OCI-LY7 (cell line): ENCODE results near the gene AP1S1. TPM values are rescaled to one million over a fixed set of nuclear protein-coding genes. Genes with fewer than 3 reads are reported as not detected.
A peak's percentile ranks its signal among the peaks of the same experiment; 100 is the strongest.

ENCODE experiments used
- BruUV-seq: library from RNA; stranded (reverse); fragments of 400-500 nt; replicated peaks from 2 replicates; lab custom pipeline; 2021; lab: Mats Ljungman, UMichigan
- CTCF ChIA-PET: fragments of 300-600 bp; sonication (Branson Sonifier 250); formaldehyde crosslinking; loops from one replicate; lab custom pipeline; 2022; ENCODE audit warnings: antibody characterized with exemption; ENCODE audit not compliant: unreplicated experiment; lab: Charles Lee
- POLR2A ChIA-PET: fragments of 300-600 bp; sonication (Branson Sonifier 250); formaldehyde crosslinking; loops from one replicate; lab custom pipeline; 2022; ENCODE audit warnings: antibody characterized with exemption; lab: Charles Lee
- DNase-seq: peaks from one replicate; pipeline ENCODE4 v3.0.0-alpha.2; 2015; ENCODE audit warnings: low spot score
- H2AFZ ChIP-seq: fragments of 200-600 bp; sonication (generic), shearing (Covaris generic); 2 replicates; pipeline ENCODE4 v1.6.1; 2014; ENCODE audit warnings: mild to moderate bottlenecking, antibody characterized with exemption, low read length, moderate library complexity
- H3K27ac ChIP-seq: fragments of 200-600 bp; sonication (generic); 2 replicates; pipeline ENCODE4 v1.5.1; 2014; ENCODE audit warnings: mixed run types, low read depth, mild to moderate bottlenecking, moderate library complexity, low read length, inconsistent platforms; ENCODE audit not compliant: poor library complexity, severe bottlenecking
- H3K36me3 ChIP-seq: fragments of 200-600 bp; sonication (generic); 2 replicates; pipeline ENCODE4 v1.6.1; 2014; ENCODE audit warnings: mild to moderate bottlenecking, antibody characterized with exemption, low read length, moderate library complexity, mixed read lengths; ENCODE audit not compliant: insufficient read depth
- H3K4me1 ChIP-seq: fragments of 200-600 bp; sonication (generic); 2 replicates; pipeline ENCODE4 v1.5.1; 2014; ENCODE audit warnings: mild to moderate bottlenecking, low read length; ENCODE audit not compliant: insufficient read depth, poor library complexity, severe bottlenecking
- H3K4me2 ChIP-seq: fragments of 200-600 bp; sonication (generic); 2 replicates; pipeline ENCODE4 v1.6.1; 2014; ENCODE audit warnings: mild to moderate bottlenecking, low read length
- H3K4me3 ChIP-seq: fragments of 200-600 bp; sonication (generic); 2 replicates; pipeline ENCODE4 v1.5.1; 2014; ENCODE audit warnings: mild to moderate bottlenecking, low read depth, low read length; ENCODE audit not compliant: poor library complexity, severe bottlenecking
- H3K79me2 ChIP-seq: fragments of 200-600 bp; sonication (generic); 2 replicates; pipeline ENCODE4 v1.6.1; 2016; ENCODE audit warnings: low read depth, mild to moderate bottlenecking, low read length, moderate library complexity, mixed read lengths; ENCODE audit not compliant: insufficient read depth
- H3K9me2 ChIP-seq: fragments of 200-600 bp; sonication (generic); 2 replicates; pipeline ENCODE4 v1.6.1; 2016; ENCODE audit warnings: mild to moderate bottlenecking, low read length, mixed read lengths; ENCODE audit not compliant: insufficient read depth
- H3K9me3 ChIP-seq: fragments of 200-600 bp; sonication (generic); 2 replicates; pipeline ENCODE4 v1.6.1; 2014; ENCODE audit warnings: mild to moderate bottlenecking, mixed run types, low read length, mixed read lengths
- H4K20me1 ChIP-seq: fragments of 200-600 bp; sonication (generic); 2 replicates; pipeline ENCODE4 v1.6.1; 2014; ENCODE audit warnings: mild to moderate bottlenecking, antibody characterized with exemption, low read length, moderate library complexity, mixed read lengths; ENCODE audit not compliant: insufficient read depth
- EZH2phosphoT487 ChIP-seq: fragments of 200-600 bp; sonication (generic); IDR thresholded peaks from 2 replicates; pipeline ENCODE4 v1.6.1; 2018; ENCODE audit warnings: low read depth, borderline replicate concordance, mild to moderate bottlenecking, mixed run types, antibody characterized with exemption, low read length, moderate library complexity, mixed read lengths
- intact Hi-C: fragments of 100-400 bp; cut with micrococcal nuclease; formaldehyde crosslinking; loops from one replicate; pipeline ENCODE4 v1.10.0; 2022; ENCODE audit not compliant: unreplicated experiment
- total RNA-seq, 2 experiments: library from RNA; depleted of rRNA in 1 of 2; stranded (reverse); fragments of >200 nt in 1 of 2; shearing (Covaris generic) in 1 of 2; gene quantifications; 2 replicates each; pipeline ENCODE4 v1.2.3, GENCODE V29; 2014 to 2022
- TF ChIP-seq, protein P1 (sequence below): fragments of 200-600 bp; sonication (generic); conservative IDR thresholded peaks from 2 replicates; pipeline ENCODE4 v1.5.1; 2014; ENCODE audit warnings: mild to moderate bottlenecking, antibody characterized with exemption, low read length, moderate library complexity, mixed read lengths

Gene AP1S1
- total RNA-seq, 2 experiments from 2014 or later: 57.9 to 67.3 TPM

DNA sequence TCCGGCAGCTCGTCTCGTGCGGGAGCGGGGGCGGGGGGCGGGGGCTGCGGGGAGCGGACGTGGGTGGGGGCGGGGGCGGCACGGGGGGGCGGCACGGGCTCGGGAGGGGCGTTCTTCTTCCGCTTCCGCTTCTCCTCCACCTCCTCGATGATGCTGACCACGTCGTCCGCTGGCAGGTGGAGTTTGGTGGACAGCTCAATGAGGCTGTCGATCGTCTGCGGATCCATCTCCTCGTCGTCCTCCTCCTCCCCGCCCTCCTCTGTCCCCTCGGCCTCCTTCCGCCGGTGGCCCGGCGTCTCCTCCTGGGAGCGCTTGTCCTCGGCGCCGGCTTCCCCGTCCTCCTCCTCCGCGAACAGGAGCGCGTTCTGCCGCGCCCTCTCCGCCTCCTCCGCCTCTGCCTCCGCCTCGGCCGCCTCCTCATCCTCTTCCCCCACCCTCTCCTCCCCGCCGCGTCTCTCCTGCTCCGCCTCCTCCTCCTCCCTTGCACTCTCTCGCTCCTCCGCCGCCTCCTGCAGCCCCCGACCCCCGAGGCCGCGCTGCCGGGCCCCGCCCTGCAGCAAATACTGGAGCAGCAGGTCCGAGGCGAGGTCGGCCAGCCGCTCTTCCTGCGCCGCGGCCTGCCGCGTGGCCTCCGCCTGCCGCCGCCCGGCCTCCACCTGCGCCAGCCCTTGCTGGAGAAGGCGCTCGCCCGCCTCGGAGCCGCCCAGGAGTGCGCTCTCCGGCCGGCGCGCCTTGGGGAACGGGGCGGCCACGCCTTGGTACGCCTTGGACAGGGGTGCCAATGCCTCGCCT lies 9.2 kb downstream of the AP1S1 start:
- Histone ChIP-seq H4K20me1 (no peaks in the 10 kb centered on the region), H3K27ac (no peak overlapping the region), H3K36me3 (no peaks in the 10 kb centered on the region), H3K9me2 (no peaks in the 10 kb centered on the region), H3K4me1 (peaks cover 13% of the 10 kb centered on the region), H3K4me3 (peak overlapping the region; percentile 49), H2AFZ (no peak overlapping the region), H3K9me3 (no peaks in the 10 kb centered on the region), H3K79me2 (no peaks in the 10 kb centered on the region), H3K4me2 (peak overlapping the region; percentile 71)
- ChIA-PET POLR2A (interaction anchor here (0.6 kb wide), 1 partner anchor 188 kb away, joined by 3 read pairs; no protein-coding TSS in a partner anchor), CTCF (interaction anchor here (0.6 kb wide), 1 partner anchor 11 kb away, joined by 3 read pairs; no protein-coding TSS in a partner anchor)
- TF ChIP-seq EZH2phosphoT487: no peak
- TF ChIP-seq, protein P1, sequence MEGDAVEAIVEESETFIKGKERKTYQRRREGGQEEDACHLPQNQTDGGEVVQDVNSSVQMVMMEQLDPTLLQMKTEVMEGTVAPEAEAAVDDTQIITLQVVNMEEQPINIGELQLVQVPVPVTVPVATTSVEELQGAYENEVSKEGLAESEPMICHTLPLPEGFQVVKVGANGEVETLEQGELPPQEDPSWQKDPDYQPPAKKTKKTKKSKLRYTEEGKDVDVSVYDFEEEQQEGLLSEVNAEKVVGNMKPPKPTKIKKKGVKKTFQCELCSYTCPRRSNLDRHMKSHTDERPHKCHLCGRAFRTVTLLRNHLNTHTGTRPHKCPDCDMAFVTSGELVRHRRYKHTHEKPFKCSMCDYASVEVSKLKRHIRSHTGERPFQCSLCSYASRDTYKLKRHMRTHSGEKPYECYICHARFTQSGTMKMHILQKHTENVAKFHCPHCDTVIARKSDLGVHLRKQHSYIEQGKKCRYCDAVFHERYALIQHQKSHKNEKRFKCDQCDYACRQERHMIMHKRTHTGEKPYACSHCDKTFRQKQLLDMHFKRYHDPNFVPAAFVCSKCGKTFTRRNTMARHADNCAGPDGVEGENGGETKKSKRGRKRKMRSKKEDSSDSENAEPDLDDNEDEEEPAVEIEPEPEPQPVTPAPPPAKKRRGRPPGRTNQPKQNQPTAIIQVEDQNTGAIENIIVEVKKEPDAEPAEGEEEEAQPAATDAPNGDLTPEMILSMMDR: no peak
- no TSS peak for BruUV-seq
- no peak for DNase-seq
- intact Hi-C loops: no loop called here

DNA sequence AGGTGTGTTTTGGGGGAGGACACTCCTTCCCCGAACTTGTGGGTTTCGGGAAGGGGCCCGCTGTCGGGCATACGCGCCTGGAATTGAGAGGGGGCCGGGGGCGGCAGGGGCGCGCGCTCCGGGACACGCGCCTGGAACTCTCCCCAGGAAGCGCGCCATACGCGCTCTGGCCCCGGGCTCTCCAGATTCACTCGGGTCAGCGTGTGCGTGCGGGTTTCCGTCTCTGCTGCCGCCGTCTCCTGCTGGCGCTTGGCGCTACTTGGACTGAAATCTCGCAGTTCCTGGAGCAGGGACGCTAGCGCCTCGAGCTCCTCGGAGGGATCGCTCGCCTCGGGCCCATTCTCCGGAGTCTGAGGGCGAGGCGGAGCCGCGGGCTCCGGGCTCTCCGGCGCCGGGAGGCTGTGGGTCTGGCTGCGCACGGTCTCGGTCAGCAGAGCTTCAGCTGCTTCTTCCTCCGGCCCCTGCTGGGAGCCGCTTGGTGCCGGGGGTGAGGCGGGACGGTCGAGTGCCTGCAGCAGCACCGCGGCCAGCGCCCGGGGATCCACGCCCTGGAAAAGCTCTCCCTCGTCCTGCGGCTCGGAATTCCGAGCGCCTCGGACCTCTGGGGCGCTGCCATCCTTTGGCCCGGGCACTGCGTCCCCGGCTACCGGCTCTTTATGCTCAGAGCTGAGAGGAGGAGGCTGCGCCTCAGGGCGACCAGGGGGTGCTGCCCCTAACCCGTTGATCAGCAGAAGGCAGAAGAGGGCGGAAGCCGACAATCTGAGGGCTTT lies 10.0 kb downstream of the AP1S1 start:
- H3K79me2 ChIP-seq: no peaks in the 10 kb centered on the region
- TF ChIP-seq, protein P1: no peak
- no peak for TF ChIP-seq EZH2phosphoT487
- peaks cover 13% of the 10 kb centered on the region for H3K4me1 ChIP-seq
- BruUV-seq: no TSS peak
- H3K9me3 ChIP-seq: no peaks in the 10 kb centered on the region
- H3K9me2 ChIP-seq: no peaks in the 10 kb centered on the region
- POLR2A ChIA-PET: interaction anchor here (0.6 kb wide), 1 partner anchor 187 kb away, joined by 3 read pairs; no protein-coding TSS in a partner anchor
- DNase-seq: no peak
- no peaks in the 10 kb centered on the region for H3K36me3 ChIP-seq
- H4K20me1 ChIP-seq: no peaks in the 10 kb centered on the region
- intact Hi-C loops: no loop called here
- H3K4me2 ChIP-seq: peak overlapping the region; percentile 71; the same call in 1 of the 2 replicates
- no peak overlapping the region for H3K27ac ChIP-seq
- no peak overlapping the region for H2AFZ ChIP-seq
- CTCF ChIA-PET: no interaction called here
- H3K4me3 ChIP-seq: no peak overlapping the region
